Progenitor cell of endocrine pancreas (in vitro differentiated cells): ENCODE results near the gene SV2B. TPM values are rescaled to one million over a fixed set of nuclear protein-coding genes. Genes with fewer than 3 reads are reported as not detected.
A peak's percentile ranks its signal among the peaks of the same experiment; 100 is the strongest.

Source experiments
- DNase-seq: peaks from one replicate; pipeline ENCODE4 v3.0.0; 2021; ENCODE audit warnings: low spot score; ENCODE audit not compliant: unreplicated experiment
- H3K27ac Mint-ChIP-seq: 2 replicates; pipeline ENCODE4 v1.8.0; 2021; ENCODE audit warnings: mild to moderate bottlenecking, moderate library complexity, mixed read lengths
- H3K27me3 Mint-ChIP-seq: 2 replicates; pipeline ENCODE4 v1.8.0; 2021; ENCODE audit warnings: mixed read lengths
- H3K36me3 Mint-ChIP-seq: 2 replicates; pipeline ENCODE4 v1.8.0; 2022; ENCODE audit warnings: mixed read lengths; ENCODE audit not compliant: insufficient read depth
- H3K4me1 Mint-ChIP-seq: 2 replicates; pipeline ENCODE4 v1.8.0; 2021; ENCODE audit warnings: low read depth, mixed read lengths
- H3K4me3 Mint-ChIP-seq: 2 replicates; pipeline ENCODE4 v1.8.0; 2021; ENCODE audit warnings: low read depth, mild to moderate bottlenecking, moderate library complexity, mixed read lengths
- H3K9me3 Mint-ChIP-seq: 2 replicates; pipeline ENCODE4 v1.8.0; 2021; ENCODE audit warnings: low read depth, mixed read lengths
- CTCF ChIP-seq: fragments of 200-600 bp; sonication (generic); IDR thresholded peaks from one replicate; pipeline ENCODE4 v1.5.0; 2021; ENCODE audit warnings: antibody characterized with exemption, mild to moderate bottlenecking; ENCODE audit not compliant: unreplicated experiment
- total RNA-seq: library from RNA; stranded (reverse); gene quantifications from 2 replicates; pipeline ENCODE4 v1.2.1, GENCODE V29; 2021

SV2B gene
- total RNA-seq, 1 donor from 2014 or later, result 19.9 TPM

DNA sequence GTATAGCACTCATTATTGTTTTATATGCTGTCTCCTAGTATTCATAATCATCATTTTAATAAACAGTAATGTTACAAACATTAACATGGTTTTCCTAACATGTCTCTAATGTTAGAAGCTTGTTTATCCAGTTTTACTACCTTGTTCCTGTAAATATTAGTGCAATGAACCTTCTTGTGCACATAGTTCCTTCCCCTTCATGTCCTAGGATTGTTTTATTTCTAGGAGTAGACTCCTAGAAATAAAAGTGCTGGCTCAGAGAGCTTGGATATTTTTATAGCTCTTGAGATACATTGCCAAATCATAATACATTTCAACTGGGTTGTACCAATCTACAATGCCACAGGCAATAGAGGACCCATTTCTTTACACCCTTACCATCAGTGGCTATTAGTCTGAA lies 161.3 kb downstream of the SV2B start:
- H3K27ac Mint-ChIP-seq, result no peak overlapping the region
- TF ChIP-seq CTCF, result no peak
- peaks cover 15% of the 10 kb centered on the region for H3K27me3 Mint-ChIP-seq
- DNase-seq, result no peak
- peaks cover 4% of the 10 kb centered on the region for H3K4me1 Mint-ChIP-seq
- no peaks in the 10 kb centered on the region for H3K36me3 Mint-ChIP-seq
- H3K9me3 Mint-ChIP-seq, result no peaks in the 10 kb centered on the region
- no peak overlapping the region for H3K4me3 Mint-ChIP-seq

DNA sequence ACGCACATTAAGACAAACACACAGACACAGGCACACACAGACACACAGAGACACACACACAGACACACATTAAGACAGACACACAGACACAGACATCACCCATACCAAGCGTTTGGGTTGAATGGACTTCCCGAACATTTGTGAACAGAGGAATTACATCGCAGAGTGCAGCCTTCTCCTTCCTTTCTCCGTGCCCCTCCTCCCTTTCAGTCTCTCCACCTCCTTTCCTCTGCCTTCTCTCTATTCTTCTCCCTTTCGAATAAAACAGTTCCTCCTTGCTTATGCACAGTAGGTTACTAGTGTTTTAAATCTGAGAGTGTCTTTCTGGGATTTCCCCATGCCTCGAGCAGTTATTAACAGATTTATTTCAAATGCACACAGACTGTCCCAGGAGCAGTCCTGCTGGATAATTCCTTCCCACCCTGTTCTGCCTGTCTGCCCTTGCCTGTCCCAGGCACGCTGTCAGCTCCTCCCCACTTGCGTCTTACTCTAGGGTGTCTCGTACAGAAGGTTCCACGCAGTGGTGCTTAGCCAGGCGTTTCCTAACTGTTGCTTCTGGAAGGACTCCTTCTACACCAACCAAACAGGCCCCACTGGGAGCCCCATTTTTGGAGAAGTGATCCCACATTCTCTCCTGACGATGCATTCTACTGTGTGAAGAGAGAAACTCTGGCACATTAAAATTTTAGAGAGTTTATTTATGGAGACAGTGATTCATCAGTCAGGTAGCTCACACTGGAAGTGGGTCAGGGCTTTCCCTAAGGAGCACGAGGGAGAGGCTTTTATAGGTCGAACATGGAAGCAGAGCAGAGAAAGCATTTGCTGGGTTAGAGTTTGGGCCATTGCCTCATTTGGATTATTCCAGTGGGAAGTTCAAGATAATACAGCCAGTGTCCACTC lies 163.8 kb downstream of the SV2B start:
- TF ChIP-seq CTCF, result no peak
- Mint-ChIP-seq H3K27me3 (peaks cover 24% of the 10 kb centered on the region), H3K9me3 (no peaks in the 10 kb centered on the region), H3K36me3 (no peaks in the 10 kb centered on the region), H3K27ac (no peak overlapping the region), H3K4me3 (no peak overlapping the region), H3K4me1 (no peaks in the 10 kb centered on the region)
- DNase-seq, result no peak

DNA sequence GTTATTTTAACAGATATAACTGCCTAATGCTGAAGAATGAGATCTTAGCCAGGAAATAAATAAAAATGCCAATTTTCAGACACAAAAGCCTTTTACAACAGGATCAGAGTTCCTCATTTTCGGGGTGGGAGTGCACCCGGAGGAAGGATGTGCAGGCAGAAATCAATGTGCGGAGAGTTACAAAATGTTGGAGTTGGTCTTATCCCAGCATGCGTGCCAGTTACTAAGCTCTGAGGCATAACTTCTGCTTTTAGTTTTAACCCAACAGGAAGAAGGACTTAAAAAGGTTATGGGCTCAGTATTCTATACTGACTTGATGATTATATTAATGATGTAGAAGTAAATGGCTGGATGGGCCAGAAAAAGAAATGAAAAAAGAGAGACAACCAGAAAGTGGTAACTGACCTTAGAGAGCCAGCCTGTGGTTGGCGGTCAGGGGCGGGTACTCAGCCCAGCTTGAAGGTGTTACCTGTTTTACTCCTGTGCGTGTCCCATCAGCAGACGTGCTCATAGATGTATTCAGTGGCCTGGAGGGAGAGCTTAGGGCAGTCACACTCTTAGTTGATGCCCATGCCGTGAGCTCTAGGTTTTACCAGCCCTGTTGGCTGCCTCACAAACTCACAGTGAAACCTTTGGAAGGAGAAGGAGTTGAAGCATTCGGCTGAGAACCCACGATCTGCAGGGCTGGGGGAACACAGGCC lies 164.7 kb downstream of the SV2B start:
- Mint-ChIP-seq H3K27ac (no peak overlapping the region), H3K27me3 (peaks cover 28% of the 10 kb centered on the region)
- TF ChIP-seq CTCF, result no peak

DNA sequence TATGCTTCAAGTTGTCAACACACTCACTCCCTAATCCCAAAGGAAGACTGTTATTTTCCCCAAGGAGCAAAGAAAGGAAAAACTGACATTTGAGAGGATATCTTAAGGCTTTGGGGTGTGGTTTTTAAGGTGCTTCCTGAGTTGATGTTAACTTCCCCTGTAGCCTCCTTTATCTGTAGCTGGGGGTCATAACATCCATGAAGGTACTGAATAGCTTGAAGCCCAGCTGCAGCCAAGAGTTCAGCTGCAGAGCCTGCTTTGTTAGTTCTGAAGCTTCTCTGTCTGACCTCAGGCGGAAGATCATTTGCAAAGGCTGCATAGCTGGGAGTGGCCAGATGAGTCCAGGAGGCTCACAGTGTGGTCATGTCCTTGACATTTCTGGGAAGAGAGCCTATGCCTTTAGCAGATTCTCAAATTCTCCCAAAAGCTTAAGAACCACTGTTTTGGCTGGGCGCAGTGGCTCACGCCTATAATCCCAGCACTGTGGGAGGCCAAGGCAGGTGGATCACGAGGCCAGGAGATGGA lies 165.4 kb downstream of the SV2B start:
- no peak overlapping the region for H3K27ac Mint-ChIP-seq
- no peak for TF ChIP-seq CTCF
- peaks cover 30% of the 10 kb centered on the region for H3K27me3 Mint-ChIP-seq
- H3K36me3 Mint-ChIP-seq, result no peaks in the 10 kb centered on the region
- no peak for DNase-seq
- H3K4me1 Mint-ChIP-seq, result no peaks in the 10 kb centered on the region
- no peak overlapping the region for H3K4me3 Mint-ChIP-seq
- no peaks in the 10 kb centered on the region for H3K9me3 Mint-ChIP-seq

More for the DNA sequence above, 164.7 kb downstream of the SV2B start:
- Mint-ChIP-seq H3K4me3 (no peak overlapping the region), H3K4me1 (no peaks in the 10 kb centered on the region), H3K36me3 (no peaks in the 10 kb centered on the region), H3K9me3 (no peaks in the 10 kb centered on the region)
- no peak for DNase-seq

- Mint-ChIP-seq H3K9me3 (no peaks in the 10 kb centered on the region), H3K27ac (no peak overlapping the region), H3K4me3 (no peak overlapping the region), H3K36me3 (no peaks in the 10 kb centered on the region), H3K27me3 (peaks cover 47% of the 10 kb centered on the region), H3K4me1 (no peaks in the 10 kb centered on the region)
- peak; percentile 38 for TF ChIP-seq CTCF
- no peak for DNase-seq
Measured at GRCh38 chr15:91268510-91268909, 168.5 kb downstream of the SV2B start.
